Astrocyte of the hippocampus (primary cell): Measurements from ENCODE around the gene EPHA6.
"Not testable (repeated sequence)": the region's sequence is repeated elsewhere in the genome, so short reads cannot be mapped to it uniquely, and the experiment has no call there.

Experiments used
- DNase-seq: peaks from one replicate; pipeline ENCODE4 v3.0.0; 2011; ENCODE audit warnings: low read depth, low spot score

The EPHA6 gene

GRCh38 chr3:97021778-97022177, 207.4 kb downstream of the EPHA6 start:
- DNase-seq: no peak

- DNase-seq: not testable (repeated sequence)
Observed at GRCh38 chr3:97025612-97026011, 211.2 kb downstream of the EPHA6 start.

GRCh38 chr3:97029972-97030371, 215.6 kb downstream of the EPHA6 start:
- DNase-seq: no peak

- no peak for DNase-seq
Observed at GRCh38 chr3:97037294-97037943, 223.0 kb downstream of the EPHA6 start.

GRCh38 chr3:97043411-97043810, 229.0 kb downstream of the EPHA6 start:
- DNase-seq: no peak

GRCh38 chr3:97057365-97057764, 243.0 kb downstream of the EPHA6 start:
- no peak for DNase-seq

- no peak for DNase-seq
Observed at GRCh38 chr3:97059168-97059567, 244.8 kb downstream of the EPHA6 start.

- DNase-seq: no peak
Observed at GRCh38 chr3:97066531-97066930, 252.1 kb downstream of the EPHA6 start.

- DNase-seq: no peak
Observed at GRCh38 chr3:97070302-97070701, 255.9 kb downstream of the EPHA6 start.

GRCh38 chr3:97074546-97074945, 260.2 kb downstream of the EPHA6 start:
- no peak for DNase-seq

GRCh38 chr3:97076673-97077072, 262.3 kb downstream of the EPHA6 start:
- DNase-seq: no peak

- DNase-seq: no peak
Observed at GRCh38 chr3:97089621-97090020, 275.2 kb downstream of the EPHA6 start.

- peak; percentile 1 for DNase-seq
Observed at GRCh38 chr3:97102641-97103040, 288.2 kb downstream of the EPHA6 start.

- DNase-seq: no peak
Observed at GRCh38 chr3:97105989-97106651, 291.7 kb downstream of the EPHA6 start.

GRCh38 chr3:97106652-97106989, 292.2 kb downstream of the EPHA6 start:
- DNase-seq: no peak

GRCh38 chr3:97108136-97108535, 293.7 kb downstream of the EPHA6 start:
- no peak for DNase-seq

GRCh38 chr3:97111244-97111643, 296.9 kb downstream of the EPHA6 start:
- DNase-seq: no peak

GRCh38 chr3:97121386-97121785, 307.0 kb downstream of the EPHA6 start:
- DNase-seq: no peak

- DNase-seq: no peak
Observed at GRCh38 chr3:97125902-97126499, 311.6 kb downstream of the EPHA6 start.

- DNase-seq: no peak
Observed at GRCh38 chr3:97131476-97131875, 317.1 kb downstream of the EPHA6 start.

- no peak for DNase-seq
Observed at GRCh38 chr3:97138914-97139541, 324.6 kb downstream of the EPHA6 start.

- no peak for DNase-seq
Observed at GRCh38 chr3:97148931-97149330, 334.5 kb downstream of the EPHA6 start.

GRCh38 chr3:97161169-97161568, 346.8 kb downstream of the EPHA6 start:
- DNase-seq: no peak
